GM21737 (cell line): ENCODE data around the gene MGLL.

Source experiments
- ATAC-seq: cut with Tn5 transposase; IDR thresholded peaks from one replicate; pipeline ENCODE4 v1.9.1; 2021; ENCODE audit warnings: mild to moderate bottlenecking, moderate library complexity; ENCODE audit not compliant: unreplicated experiment

Gene MGLL

GRCh38 chr3:127730666-127731295 is 91.5 kb downstream of the MGLL start:
- ATAC-seq = no peak

GRCh38 chr3:127730171-127730570 is 92.1 kb downstream of the MGLL start:
- no peak for ATAC-seq

- ATAC-seq = no peak
Measured at GRCh38 chr3:127729556-127730056, 92.7 kb downstream of the MGLL start.

- no peak for ATAC-seq
Measured at GRCh38 chr3:127728417-127729015, 93.8 kb downstream of the MGLL start.

- ATAC-seq = no peak
Measured at GRCh38 chr3:127726894-127727293, 95.4 kb downstream of the MGLL start.

GRCh38 chr3:127723011-127723567 is 99.2 kb downstream of the MGLL start:
- ATAC-seq = no peak

- no peak for ATAC-seq
Measured at GRCh38 chr3:127722091-127722784, 100.1 kb downstream of the MGLL start.

GRCh38 chr3:127720985-127721935 is 101.1 kb downstream of the MGLL start:
- no peak for ATAC-seq

GRCh38 chr3:127720161-127720823 is 102.0 kb downstream of the MGLL start:
- ATAC-seq = no peak

GRCh38 chr3:127719369-127719768 is 102.9 kb downstream of the MGLL start:
- ATAC-seq = no peak

GRCh38 chr3:127718916-127719290 is 103.4 kb downstream of the MGLL start:
- no peak for ATAC-seq

- no peak for ATAC-seq
Measured at GRCh38 chr3:127718245-127718915, 103.9 kb downstream of the MGLL start.

- ATAC-seq = no peak
Measured at GRCh38 chr3:127717357-127718244, 104.7 kb downstream of the MGLL start.

- no peak for ATAC-seq
Measured at GRCh38 chr3:127716384-127716783, 105.9 kb downstream of the MGLL start.

- no peak for ATAC-seq
Measured at GRCh38 chr3:127715532-127715931, 106.8 kb downstream of the MGLL start.

GRCh38 chr3:127714866-127715265 is 107.4 kb downstream of the MGLL start:
- no peak for ATAC-seq

- ATAC-seq = no peak
Measured at GRCh38 chr3:127714125-127714571, 108.2 kb downstream of the MGLL start.
